Neural cell (in vitro differentiated cells): ENCODE measurements around the gene ALDH1A1. TPM values are rescaled to one million over a fixed set of nuclear protein-coding genes. Genes with fewer than 3 reads are reported as not detected.

Experiments
- H2AFZ ChIP-seq: fragments of 200-600, 300-800 bp; sonication (generic), shearing (Covaris generic); 2 replicates; pipeline ENCODE4 v1.6.0; 2014; ENCODE audit warnings: low read depth, mild to moderate bottlenecking, antibody characterized with exemption, low read length, moderate library complexity
- H3F3A ChIP-seq: fragments of 200-600 bp; shearing (Covaris generic); 2 replicates; pipeline ENCODE4 v1.6.1; 2016; ENCODE audit warnings: mild to moderate bottlenecking, moderate library complexity, mixed read lengths, antibody characterized with exemption, low read length; ENCODE audit not compliant: insufficient read depth, poor library complexity, severe bottlenecking
- H3K27ac ChIP-seq: fragments of 200-600, 300-800 bp; sonication (generic), shearing (Covaris generic); 2 replicates; pipeline ENCODE4 v1.5.1; 2014; ENCODE audit warnings: mild to moderate bottlenecking, low read length, moderate library complexity
- H3K27me3 ChIP-seq: fragments of 300-800, 200-600 bp; sonication (generic), shearing (Covaris generic); 2 replicates; pipeline ENCODE4 v1.6.0; 2014; ENCODE audit warnings: mild to moderate bottlenecking, low read depth, low read length, moderate library complexity; ENCODE audit not compliant: insufficient read depth
- H3K36me3 ChIP-seq: fragments of 300-800, 200-600 bp; sonication (generic), shearing (Covaris generic); 2 replicates; pipeline ENCODE4 v1.5.1; 2014; ENCODE audit warnings: mild to moderate bottlenecking, antibody characterized with exemption, low read length, moderate library complexity; ENCODE audit not compliant: insufficient read depth
- H3K4me2 ChIP-seq: fragments of 300-800, 200-600 bp; sonication (generic), shearing (Covaris generic); 2 replicates; pipeline ENCODE4 v1.6.0; 2014; ENCODE audit warnings: mild to moderate bottlenecking, low read length
- H3K4me3 ChIP-seq: fragments of 300-800, 200-600 bp; sonication (generic), shearing (Covaris generic); 2 replicates; pipeline ENCODE4 v1.5.1; 2014; ENCODE audit warnings: mild to moderate bottlenecking, low read length, moderate library complexity
- H3K79me2 ChIP-seq: fragments of 200-600 bp; shearing (Covaris generic); replicated peaks from 2 replicates; pipeline ENCODE4 v1.6.0; 2014; ENCODE audit warnings: mild to moderate bottlenecking, low read length, moderate library complexity; ENCODE audit not compliant: insufficient read depth
- H3K9ac ChIP-seq: fragments of 300-800, 200-600 bp; sonication (generic), shearing (Covaris generic); 2 replicates; pipeline ENCODE4 v1.6.1; 2016; ENCODE audit warnings: mild to moderate bottlenecking, low read length, mixed read lengths
- H3K9me2 ChIP-seq: fragments of 200-600 bp; shearing (Covaris generic); 2 replicates; pipeline ENCODE4 v1.6.1; 2016; ENCODE audit warnings: mild to moderate bottlenecking, low read length, mixed read lengths; ENCODE audit not compliant: insufficient read depth
- H3K9me3 ChIP-seq: fragments of 200-600, 300-800 bp; sonication (generic), shearing (Covaris generic); 2 replicates; pipeline ENCODE4 v1.6.1; 2016; ENCODE audit warnings: mild to moderate bottlenecking, mixed run types, low read length, moderate library complexity, mixed read lengths
- H4K20me1 ChIP-seq: fragments of 200-600 bp; shearing (Covaris generic); 2 replicates; pipeline ENCODE4 v1.6.1; 2016; ENCODE audit warnings: mild to moderate bottlenecking, mixed run types; ENCODE audit not compliant: insufficient read depth
- EP300 ChIP-seq: fragments of 450-650 bp; conservative IDR thresholded peaks from 2 replicates; pipeline ENCODE4 v1.6.1; 2014; ENCODE audit warnings: antibody characterized with exemption, mild to moderate bottlenecking, moderate library complexity; ENCODE audit not compliant: poor library complexity, severe bottlenecking
- EZH2 ChIP-seq: fragments of 200-600, 300-800 bp; shearing (Covaris generic), sonication (generic); IDR thresholded peaks from 2 replicates; pipeline ENCODE4 v1.6.1; 2014; ENCODE audit warnings: antibody characterized with exemption, low read length, borderline replicate concordance, mild to moderate bottlenecking; ENCODE audit not compliant: insufficient read depth, poor library complexity, severe bottlenecking
- MXI1 ChIP-seq: fragments of 450-650 bp; conservative IDR thresholded peaks from 2 replicates; pipeline ENCODE4 v1.6.1; 2014; ENCODE audit warnings: antibody characterized with exemption, mild to moderate bottlenecking; ENCODE audit not compliant: poor library complexity, severe bottlenecking
- POLR2AphosphoS5 ChIP-seq: IDR thresholded peaks from 2 replicates; pipeline ENCODE4 v1.6.1; 2012
- RAD21 ChIP-seq: fragments of 450-650 bp; conservative IDR thresholded peaks from 2 replicates; pipeline ENCODE4 v1.6.1; 2014; ENCODE audit warnings: antibody characterized with exemption, mild to moderate bottlenecking, moderate library complexity
- SMC3 ChIP-seq: fragments of 450-650 bp; conservative IDR thresholded peaks from 2 replicates; pipeline ENCODE4 v1.6.1; 2014; ENCODE audit warnings: antibody characterized with exemption, mild to moderate bottlenecking, moderate library complexity; ENCODE audit not compliant: poor library complexity
- TAF1 ChIP-seq: IDR thresholded peaks from 2 replicates; pipeline ENCODE4 v1.6.1; 2012; ENCODE audit warnings: low read depth
- polyA plus RNA-seq: library from polyadenylated mRNA; depleted of rRNA; stranded (reverse); fragments of >200 nt; gene quantifications from 2 replicates; pipeline ENCODE4 v1.2.3, GENCODE V29; 2014
- TF ChIP-seq, protein P1 (sequence below): IDR thresholded peaks from 2 replicates; pipeline ENCODE4 v1.6.1; 2012; ENCODE audit warnings: borderline replicate concordance
- TF ChIP-seq, protein P2 (sequence below): fragments of 450-650 bp; IDR thresholded peaks from 2 replicates; pipeline ENCODE4 v1.5.1; 2014; ENCODE audit warnings: antibody characterized with exemption, mild to moderate bottlenecking, moderate library complexity; ENCODE audit not compliant: poor library complexity, severe bottlenecking

ALDH1A1 gene
- polyA plus RNA-seq, 1 donor from 2014 or later = not detected

DNA sequence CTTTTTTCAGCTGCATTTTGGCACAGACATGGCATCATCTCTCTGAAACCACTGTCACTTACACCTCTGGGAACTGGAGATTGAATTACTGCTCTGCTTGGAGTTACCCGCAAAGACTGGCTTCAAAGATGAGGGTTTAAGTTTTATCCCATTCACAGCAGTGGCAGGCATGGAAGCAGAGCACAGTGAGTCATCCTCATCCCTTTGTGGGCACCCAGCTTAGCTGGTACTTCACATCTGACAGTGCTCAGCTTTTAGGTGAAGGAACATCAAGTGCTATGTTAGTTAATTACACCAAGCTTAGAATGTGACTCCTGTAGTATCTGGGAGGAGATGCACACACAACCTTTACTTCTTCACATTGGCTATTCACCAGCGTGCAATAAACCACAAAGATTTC is 24.8 kb upstream of the ALDH1A1 start:
- Histone ChIP-seq H3K4me2 (no peak overlapping the region), H2AFZ (no peak overlapping the region)

DNA sequence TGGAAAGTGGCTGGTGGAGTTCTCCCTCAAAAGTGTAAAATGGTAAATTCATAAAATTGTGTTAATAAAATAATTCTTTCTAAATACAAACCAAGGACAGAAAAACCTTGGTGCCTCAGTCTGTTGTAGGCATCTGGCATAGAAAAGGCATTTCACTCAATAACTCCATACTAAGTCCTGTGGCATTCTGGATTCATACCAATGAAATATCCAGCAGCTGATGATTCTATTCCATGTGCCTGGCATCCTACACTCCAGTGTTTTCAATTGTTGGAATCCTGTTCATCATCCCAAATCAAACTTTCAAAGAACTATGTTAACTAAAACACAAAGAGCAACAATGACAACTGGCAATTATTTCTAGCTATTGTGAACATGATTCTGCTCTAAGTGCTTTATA is 21.6 kb upstream of the ALDH1A1 start:
- Histone ChIP-seq H3K9me2 (no peaks in the 10 kb centered on the region), H3K36me3 (no peaks in the 10 kb centered on the region), H3F3A (no peaks in the 10 kb centered on the region), H3K27ac (no peak overlapping the region), H3K27me3 (no peaks in the 10 kb centered on the region), H3K79me2 (no peaks in the 10 kb centered on the region), H3K4me2 (no peak overlapping the region), H3K9ac (no peak overlapping the region), H4K20me1 (no peaks in the 10 kb centered on the region), H3K9me3 (no peaks in the 10 kb centered on the region), H2AFZ (no peak overlapping the region), H3K4me3 (no peak overlapping the region)
- TF ChIP-seq RAD21 (no peak), EP300 (no peak), TAF1 (no peak), SMC3 (no peak), MXI1 (no peak), POLR2AphosphoS5 (no peak), EZH2 (no peak)
- TF ChIP-seq, protein P1, sequence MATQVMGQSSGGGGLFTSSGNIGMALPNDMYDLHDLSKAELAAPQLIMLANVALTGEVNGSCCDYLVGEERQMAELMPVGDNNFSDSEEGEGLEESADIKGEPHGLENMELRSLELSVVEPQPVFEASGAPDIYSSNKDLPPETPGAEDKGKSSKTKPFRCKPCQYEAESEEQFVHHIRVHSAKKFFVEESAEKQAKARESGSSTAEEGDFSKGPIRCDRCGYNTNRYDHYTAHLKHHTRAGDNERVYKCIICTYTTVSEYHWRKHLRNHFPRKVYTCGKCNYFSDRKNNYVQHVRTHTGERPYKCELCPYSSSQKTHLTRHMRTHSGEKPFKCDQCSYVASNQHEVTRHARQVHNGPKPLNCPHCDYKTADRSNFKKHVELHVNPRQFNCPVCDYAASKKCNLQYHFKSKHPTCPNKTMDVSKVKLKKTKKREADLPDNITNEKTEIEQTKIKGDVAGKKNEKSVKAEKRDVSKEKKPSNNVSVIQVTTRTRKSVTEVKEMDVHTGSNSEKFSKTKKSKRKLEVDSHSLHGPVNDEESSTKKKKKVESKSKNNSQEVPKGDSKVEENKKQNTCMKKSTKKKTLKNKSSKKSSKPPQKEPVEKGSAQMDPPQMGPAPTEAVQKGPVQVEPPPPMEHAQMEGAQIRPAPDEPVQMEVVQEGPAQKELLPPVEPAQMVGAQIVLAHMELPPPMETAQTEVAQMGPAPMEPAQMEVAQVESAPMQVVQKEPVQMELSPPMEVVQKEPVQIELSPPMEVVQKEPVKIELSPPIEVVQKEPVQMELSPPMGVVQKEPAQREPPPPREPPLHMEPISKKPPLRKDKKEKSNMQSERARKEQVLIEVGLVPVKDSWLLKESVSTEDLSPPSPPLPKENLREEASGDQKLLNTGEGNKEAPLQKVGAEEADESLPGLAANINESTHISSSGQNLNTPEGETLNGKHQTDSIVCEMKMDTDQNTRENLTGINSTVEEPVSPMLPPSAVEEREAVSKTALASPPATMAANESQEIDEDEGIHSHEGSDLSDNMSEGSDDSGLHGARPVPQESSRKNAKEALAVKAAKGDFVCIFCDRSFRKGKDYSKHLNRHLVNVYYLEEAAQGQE = no peak
- TF ChIP-seq, protein P2, sequence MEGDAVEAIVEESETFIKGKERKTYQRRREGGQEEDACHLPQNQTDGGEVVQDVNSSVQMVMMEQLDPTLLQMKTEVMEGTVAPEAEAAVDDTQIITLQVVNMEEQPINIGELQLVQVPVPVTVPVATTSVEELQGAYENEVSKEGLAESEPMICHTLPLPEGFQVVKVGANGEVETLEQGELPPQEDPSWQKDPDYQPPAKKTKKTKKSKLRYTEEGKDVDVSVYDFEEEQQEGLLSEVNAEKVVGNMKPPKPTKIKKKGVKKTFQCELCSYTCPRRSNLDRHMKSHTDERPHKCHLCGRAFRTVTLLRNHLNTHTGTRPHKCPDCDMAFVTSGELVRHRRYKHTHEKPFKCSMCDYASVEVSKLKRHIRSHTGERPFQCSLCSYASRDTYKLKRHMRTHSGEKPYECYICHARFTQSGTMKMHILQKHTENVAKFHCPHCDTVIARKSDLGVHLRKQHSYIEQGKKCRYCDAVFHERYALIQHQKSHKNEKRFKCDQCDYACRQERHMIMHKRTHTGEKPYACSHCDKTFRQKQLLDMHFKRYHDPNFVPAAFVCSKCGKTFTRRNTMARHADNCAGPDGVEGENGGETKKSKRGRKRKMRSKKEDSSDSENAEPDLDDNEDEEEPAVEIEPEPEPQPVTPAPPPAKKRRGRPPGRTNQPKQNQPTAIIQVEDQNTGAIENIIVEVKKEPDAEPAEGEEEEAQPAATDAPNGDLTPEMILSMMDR = no peak

More for the DNA sequence above, 24.8 kb upstream of the ALDH1A1 start:
- TF ChIP-seq, protein P1 = no peak
- TF ChIP-seq TAF1 (no peak), MXI1 (no peak), EZH2 (no peak), EP300 (no peak), RAD21 (no peak), POLR2AphosphoS5 (no peak), SMC3 (no peak)
- TF ChIP-seq, protein P2 = no peak
- Histone ChIP-seq H4K20me1 (no peaks in the 10 kb centered on the region), H3K79me2 (no peaks in the 10 kb centered on the region), H3K27ac (no peak overlapping the region), H3K9ac (no peak overlapping the region), H3K9me2 (no peaks in the 10 kb centered on the region), H3F3A (no peaks in the 10 kb centered on the region), H3K27me3 (no peaks in the 10 kb centered on the region), H3K36me3 (no peaks in the 10 kb centered on the region), H3K9me3 (no peaks in the 10 kb centered on the region), H3K4me3 (no peak overlapping the region)
